Measurements from ENCODE around the gene RNASE11. TPM values are rescaled to one million over a fixed set of nuclear protein-coding genes. Genes with fewer than 3 reads are reported as not detected.

The RNASE11 gene
- total and polyA plus RNA-seq, 2 of the 4 experiments (the other 2 are of a cell fraction): not detected

- ChIA-PET CTCF (interaction anchor here (0.7 to 2.4 kb wide), 6 partner anchors 11 to 194 kb away, joined by 3 to 15 read pairs (median 4); no protein-coding TSS in a partner anchor), POLR2A (ENCODE audit: unreplicated experiment) (no interaction called here)
- dilution Hi-C loops (cut with HindIII; ENCODE audit: low sequenced_read_pairs, unreplicated experiment): no loop called here
- Histone ChIP-seq H3K4ac (ENCODE audit: low read depth, low read length) (no peak overlapping the region), H2BK120ac (ENCODE audit: low read depth, low read length) (no peak overlapping the region), H4K91ac (ENCODE audit: insufficient read depth, low read depth, low read length) (no peak overlapping the region), H3K9ac (ENCODE audit: low read depth, low read length) (peak overlapping the region; percentile 32; the same call in 1 of the 2 replicates), H2BK20ac (ENCODE audit: low read depth, low read length) (no peak overlapping the region), H3K27me3 (ENCODE audit: control insufficient read depth, insufficient read depth, low read length) (no peaks in the 10 kb centered on the region), H2AFZ (replicated peaks; ENCODE audit: low read length, poor library complexity) (peak overlapping the region; percentile 93), H4K20me1 (ENCODE audit: insufficient read depth, low read length) (peaks cover 11% of the 10 kb centered on the region), H3K4me2 (ENCODE audit: low read depth, low read length) (peak overlapping the region; percentile 94), H3K4me3 (ENCODE audit: insufficient read depth, low read depth, low read length) (peak overlapping the region; percentile 94), H4K8ac (ENCODE audit: low read depth in 2 of 2, low read length in 2 of 2) (no peak overlapping the region), H2AK9ac (replicated peaks; ENCODE audit: low read depth, low read length, poor library complexity) (no peak overlapping the region), H2BK5ac (ENCODE audit: low read depth, low read length, poor library complexity, severe bottlenecking) (no peak overlapping the region), H3K79me1 (ENCODE audit: low read depth in 1 of 2, low read length in 2 of 2) (no peaks in the 10 kb centered on the region), H3K14ac (replicated peaks; ENCODE audit: low read depth, low read length) (no peak overlapping the region), H3K4me1 (ENCODE audit: control insufficient read depth, insufficient read depth, low read length) (no peaks in the 10 kb centered on the region), H2BK15ac (ENCODE audit: low read depth, low read length) (no peak overlapping the region), H3K56ac (ENCODE audit: extremely low read depth, insufficient read depth, low read length) (no peak overlapping the region), H3K9me1 (ENCODE audit: insufficient read depth, low read length) (no peaks in the 10 kb centered on the region), H3K27ac (ENCODE audit: insufficient read depth, low read length) (no peak overlapping the region), H3K18ac (ENCODE audit: low read depth, low read length) (no peak overlapping the region), H4K5ac (ENCODE audit: low read depth, low read length) (no peak overlapping the region), H3K9me3 (ENCODE audit: control insufficient read depth, insufficient read depth, low read length) (no peaks in the 10 kb centered on the region), H3K36me3 (ENCODE audit: control insufficient read depth, insufficient read depth, low read length) (no peaks in the 10 kb centered on the region), H3K23ac (ENCODE audit: low read depth, low read length) (no peak overlapping the region), H2AK5ac (ENCODE audit: low read depth, low read length) (no peak overlapping the region)
- intact Hi-C loops (cut with micrococcal nuclease): loop anchor here (1.0 to 2.0 kb wide), 6 partner anchors 79 to 362 kb away; no protein-coding TSS in a partner anchor
- DNase-seq: peak; percentile 86
- no TSS peak for BruUV-seq (replicated peaks)
- TF ChIP-seq FOS (IDR thresholded peaks at IDR 0.05; ENCODE audit: low read depth, low read length) (peak; percentile 91), MAZ (IDR thresholded peaks at IDR 0.05; ENCODE audit: borderline replicate concordance, low read depth, low read length) (peak; percentile 48; the same call in 1 of the 2 replicates), CHD1 (IDR thresholded peaks at IDR 0.05; ENCODE audit: low read depth, low read length) (peak; percentile 51; the same call in 1 of the 2 replicates), CTCF (conservative IDR thresholded peaks at IDR 0.05; ENCODE audit: low read depth, low read length) (peak; percentile 99), RAD21 (IDR thresholded peaks at IDR 0.05; ENCODE audit: low read length) (peak; percentile 81), CEBPB (IDR thresholded peaks at IDR 0.05; ENCODE audit: low read depth, low read length) (no peak), POLR2A (IDR thresholded peaks at IDR 0.05; ENCODE audit: low read depth, low read length) (no peak), SMC3 (IDR thresholded peaks at IDR 0.05; ENCODE audit: low read depth, low read length) (peak; percentile 84)
- in situ Hi-C loops (cut with MboI; ENCODE audit: low sequenced_read_pairs): loop anchor here (5.0 kb wide), 2 partner anchors 197 to 272 kb away; partner anchors contain the start of gene TEP1
- 0% methylated on average over 20 of the region's 44 CpGs; no CpG with 5 or more reads in 1 of the 2 experiments for WGBS, 2 experiments (ENCODE audit: extremely low coverage in 2 of 2, insufficient read length in 1 of 2)
- peak; percentile 37 for ATAC-seq (ENCODE audit: low read depth)
Measured at GRCh38 chr14:20609215-20610001, 21.6 kb upstream of the RNASE11 start.

All from IMR-90 (cell line).